GM12878 (cell line): Measurements from ENCODE around the gene GAS2L2. TPM values are rescaled to one million over a fixed set of nuclear protein-coding genes. Genes with fewer than 3 reads are reported as not detected.

ENCODE experiments used
- ATAC-seq: fragments of 200-7000 bp; cut with Tn5 transposase; 3 replicates; pipeline ENCODE4 v1.9.1; 2020; ENCODE audit warnings: mild to moderate bottlenecking, moderate library complexity
- BruUV-seq: library from RNA; stranded (reverse); fragments of 400-500 nt; replicated peaks from 2 replicates; lab custom pipeline; 2021; lab: Mats Ljungman, UMichigan
- CTCF ChIA-PET: fragments of 300-600 bp; sonication (Branson Sonifier 250); formaldehyde crosslinking; extraction: SDS; loops from one replicate; lab custom pipeline; 2021; ENCODE audit warnings: inconsistent platforms; lab: Yijun Ruan, JAX
- POLR2A ChIA-PET: fragments of 350-600 bp; formaldehyde crosslinking; extraction: SDS; loops from one replicate; lab custom pipeline; 2021; ENCODE audit warnings: inconsistent platforms; lab: Charles Lee
- RAD21 ChIA-PET: fragments of 300-600 bp; sonication (Branson Sonifier 250); formaldehyde crosslinking; loops from one replicate; lab custom pipeline; 2023; ENCODE audit warnings: antibody characterized with exemption; ENCODE audit not compliant: unreplicated experiment; lab: Charles Lee
- SMC1A ChIA-PET: fragments of 300-600 bp; sonication (Branson Sonifier 250); formaldehyde crosslinking; loops from one replicate; lab custom pipeline; 2023; ENCODE audit not compliant: unreplicated experiment, uncharacterized antibody; lab: Charles Lee
- DNase-seq: peaks from one replicate; pipeline ENCODE4 v3.0.0-alpha.2; 2011; ENCODE audit warnings: low read depth, low spot score
- FAIRE-seq: peaks from 3 replicates; lab custom pipeline; 2011; peaks lifted over from hg19 to GRCh38; lab: Jason Lieb, UNC
- H2AFZ ChIP-seq: 2 replicates; pipeline ENCODE4 v1.6.0; 2011; ENCODE audit warnings: low read depth, low read length, control low read depth; ENCODE audit not compliant: control insufficient read depth
- H3K27ac ChIP-seq: 2 replicates; pipeline ENCODE4 v1.5.1; 2011; ENCODE audit warnings: control low read depth; ENCODE audit not compliant: control insufficient read depth, insufficient read depth
- H3K27me3 ChIP-seq, 2 experiments: replicated peaks in 1 of 2; 2 replicates each; pipeline versions ENCODE4 v1.6.0 to v1.6.1; 2011; ENCODE audit warnings: low read length in 1 of 2; ENCODE audit not compliant: control insufficient read depth in 2 of 2, insufficient read depth in 2 of 2
- H3K36me3 ChIP-seq, 2 experiments: 2 replicates each; pipeline ENCODE4 v1.5.1; 2011; ENCODE audit warnings: low read length in 1 of 2; ENCODE audit not compliant: control insufficient read depth in 2 of 2, insufficient read depth in 2 of 2
- H3K4me1 ChIP-seq: 2 replicates; pipeline ENCODE4 v1.6.1; 2011; ENCODE audit warnings: mild to moderate bottlenecking, low read length, moderate library complexity, mixed read lengths; ENCODE audit not compliant: control insufficient read depth, insufficient read depth
- H3K4me2 ChIP-seq: 2 replicates; pipeline ENCODE4 v1.6.0; 2011; ENCODE audit warnings: control low read depth; ENCODE audit not compliant: control insufficient read depth, insufficient read depth
- H3K4me3 ChIP-seq: fragments of 200-600 bp; sonication (generic); 2 replicates; pipeline ENCODE4 v1.5.1; 2016
- H3K79me2 ChIP-seq: 2 replicates; pipeline ENCODE4 v1.6.0; 2011; ENCODE audit warnings: low read length; ENCODE audit not compliant: control insufficient read depth, insufficient read depth
- H3K9ac ChIP-seq: 2 replicates; pipeline ENCODE4 v1.8.0; 2011; ENCODE audit warnings: low read length, control low read depth, mixed read lengths; ENCODE audit not compliant: control insufficient read depth, insufficient read depth
- H3K9me3 ChIP-seq: replicated peaks from 3 replicates; pipeline ENCODE4 v1.5.1; 2011; ENCODE audit warnings: mild to moderate bottlenecking, low read length; ENCODE audit not compliant: control insufficient read depth, insufficient read depth
- H4K20me1 ChIP-seq: 2 replicates; pipeline ENCODE4 v1.6.0; 2011; ENCODE audit not compliant: control insufficient read depth, insufficient read depth
- BCL3 ChIP-seq: IDR thresholded peaks from 2 replicates; pipeline ENCODE4 v1.6.1; 2011; ENCODE audit warnings: borderline replicate concordance, low read depth, mild to moderate bottlenecking, moderate library complexity, low read length; ENCODE audit not compliant: insufficient read depth, poor library complexity, severe bottlenecking
- CEBPB ChIP-seq, 2 experiments: fragments of 150-350 bp in 1 of 2; IDR thresholded peaks; 2 replicates each; pipeline ENCODE4 v1.6.1; 2012 to 2014; ENCODE audit warnings: low read depth in 2 of 2, low read length in 2 of 2, borderline replicate concordance in 1 of 2, inconsistent platforms in 1 of 2
- HCFC1 ChIP-seq: fragments of 150-350 bp; IDR thresholded peaks from 2 replicates; pipeline ENCODE4 v1.6.1; 2014; ENCODE audit warnings: low read length
- HSF1 ChIP-seq: fragments of 150-350 bp; IDR thresholded peaks from 2 replicates; pipeline ENCODE4 v1.6.1; 2014; ENCODE audit warnings: mild to moderate bottlenecking, low read depth, low read length
- MYC ChIP-seq: IDR thresholded peaks from 2 replicates; pipeline ENCODE4 v1.6.1; 2011; ENCODE audit warnings: mild to moderate bottlenecking, low read length, moderate library complexity, inconsistent platforms; ENCODE audit not compliant: insufficient read depth, insufficient replicate concordance, insufficient read length, severe bottlenecking
- ZBTB4 ChIP-seq: fragments of 450-650 bp; formaldehyde crosslinking; IDR thresholded peaks from 2 replicates; pipeline ENCODE4 v1.4.0; 2022; ENCODE audit warnings: mild to moderate bottlenecking, moderate library complexity
- ZNF207 ChIP-seq: fragments of 450-650 bp; IDR thresholded peaks from 2 replicates; pipeline ENCODE4 v1.6.1; 2014; ENCODE audit warnings: antibody characterized with exemption, mild to moderate bottlenecking, borderline replicate concordance
- WGBS: methylation state at CpG from one replicate; pipeline ENCODE4 v1.1.6; 2016; ENCODE audit warnings: low lambda C conversion rate; ENCODE audit not compliant: insufficient replicate concordance, insufficient coverage; ENCODE audit errors: missing lambda C conversion rate; 5-methylcytosine and 5-hydroxymethylcytosine counted together
- in situ Hi-C: fragments of 300-500 bp; cut with MboI; formaldehyde crosslinking; loops from 9 replicates; pipeline ENCODE4 v1.14.3; 2018; ENCODE audit warnings: mixed read lengths
- intact Hi-C: fragments of 100-400 bp; cut with micrococcal nuclease; formaldehyde crosslinking; loops from one replicate; pipeline ENCODE4 v1.14.2; 2022; ENCODE audit not compliant: unreplicated experiment
- polyA plus RNA-seq, 11 experiments: library from polyadenylated mRNA; depleted of rRNA in 4 of 11; unstranded in 6 of 11; stranded (reverse) in 5 of 11; fragments of >200 nt; fragmentation: Nextera tagmentation in 4 of 11; fragmentation: Illumina TruSeq in 1 of 11; extraction: Ambion mirVana in 4 of 11; extraction: Trizol in 1 of 11; gene quantifications; 1 replicate in 1 of 11; 2 replicates in 10 of 11; pipeline versions ENCODE4 v1.2.1 to v1.2.3, GENCODE V29; 2011 to 2016; ENCODE audit warnings: inconsistent platforms in 2 of 11, missing spikeins in 2 of 11, low read depth in 1 of 11
- total RNA-seq, 4 experiments: library from RNA; depleted of rRNA in 3 of 4; stranded (reverse); fragments of >200 nt in 3 of 4; fragmentation: Illumina TruSeq in 1 of 4; extraction: Trizol in 1 of 4; gene quantifications; 2 replicates each; pipeline versions ENCODE4 v1.2.1 to v1.2.3, GENCODE V29; 2013 to 2021

GAS2L2 gene
- total and polyA plus RNA-seq, 10 of the 15 experiments (the other 5 are each of a cell fraction or from before 2014, with no cell fraction given): 0.01 TPM; not detected in 9

- TF ChIP-seq HSF1: no peak
- no peak for TF ChIP-seq MYC
- no peak for TF ChIP-seq CEBPB (IDR thresholded peaks at IDR 0.05; ENCODE audit: borderline replicate concordance in 1 of 2, low read depth in 2 of 2, low read length in 2 of 2)
- TF ChIP-seq HCFC1: no peak
Measured at GRCh38 chr17:35765756-35766488, 12.9 kb upstream of the GAS2L2 start (continued).

GRCh38 chr17:35765086-35765710 is 12.2 kb upstream of the GAS2L2 start:
- Histone ChIP-seq H3K4me1 (peaks cover 5% of the 10 kb centered on the region), H4K20me1 (no peaks in the 10 kb centered on the region), H3K27ac (no peak overlapping the region), H2AFZ (no peak overlapping the region; the same call in 1 of the 2 replicates), H3K9me3 (no peaks in the 10 kb centered on the region), H3K4me2 (peak overlapping the region; percentile 79; the same call in 1 of the 2 replicates), H3K79me2 (no peaks in the 10 kb centered on the region), H3K36me3 (no peaks in the 10 kb centered on the region), H3K9ac (no peak overlapping the region), H3K27me3 (peaks cover 0 to 6% of the 10 kb centered on the region in 2 experiments)
- in situ Hi-C loops: loop anchor here (5.0 kb wide), 1 partner anchor 42 kb away; the partner anchor contains the start of gene TAF15
- ChIA-PET CTCF (interaction anchor here (0.9 to 8.3 kb wide), 6 partner anchors 17 to 646 kb away, joined by 3 to 220 read pairs (median 10); partner anchors contain the start of gene TAF15), SMC1A (interaction anchor here (1.4 to 3.6 kb wide), 2 partner anchors 40 to 43 kb away, joined by 5 to 33 read pairs; partner anchors contain the start of gene TAF15), POLR2A (interaction anchor here (0.9 to 2.3 kb wide), 2 partner anchors 44 to 125 kb away, joined by 3 to 24 read pairs; partner anchors contain the start of gene TAF15)
- FAIRE-seq: no peak
- intact Hi-C loops: no loop called here
- WGBS: 67% methylated on average over 11 of the region's 11 CpGs
- no TSS peak for BruUV-seq
- no peak for ATAC-seq
- TF ChIP-seq ZBTB4 (CRISPR knock-in tag) (no peak), BCL3 (no peak), MYC (no peak), ZNF207 (no peak)
- TF ChIP-seq, all 136 proteins: peak for 0
- DNase-seq: no peak
- RAD21 ChIA-PET: interaction anchor here (2.5 to 2.9 kb wide), 2 partner anchors 40 to 44 kb away, joined by 24 to 50 read pairs; partner anchors contain the start of gene TAF15
- peak overlapping the region; percentile 63; the same call in 1 of the 2 replicates for H3K4me3 ChIP-seq
